Measurements from ENCODE around the gene CCDC116.
A peak's percentile ranks its signal among the peaks of the same experiment; 100 is the strongest.
"Not testable (repeated sequence)": the region's sequence is repeated elsewhere in the genome, so short reads cannot be mapped to it uniquely, and the experiment has no call there.

CCDC116 gene, protein sequence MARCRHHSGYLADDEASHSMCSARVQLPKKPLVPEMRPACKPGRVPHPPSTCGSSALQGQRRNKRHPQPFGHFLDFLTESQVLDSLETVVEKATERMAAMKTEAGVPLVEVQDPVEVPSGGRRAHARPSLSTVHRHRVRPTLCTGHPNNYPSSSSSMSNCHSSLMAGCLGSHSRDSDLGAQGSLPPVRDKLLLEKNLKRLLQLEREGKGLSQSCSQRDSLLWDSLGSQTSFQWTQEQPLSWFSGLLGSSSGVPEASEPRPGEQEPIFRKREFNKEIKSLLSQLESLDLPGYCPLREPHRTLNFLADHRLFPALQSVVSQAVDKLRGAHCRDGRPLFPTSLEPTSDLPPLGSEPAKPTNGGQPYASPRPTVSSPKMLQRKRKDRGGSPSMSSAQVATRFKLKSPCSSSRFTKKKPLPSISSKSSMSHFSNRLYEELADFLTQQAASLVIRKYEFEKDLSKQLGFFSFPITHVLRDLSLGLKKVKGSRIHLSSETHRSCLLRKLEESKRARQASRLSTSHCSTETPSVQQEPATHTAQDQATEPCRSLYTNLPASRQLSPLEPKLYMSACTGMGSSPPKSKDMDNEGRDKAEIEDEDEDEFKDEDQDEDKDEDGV

GRCh38 chr22:21632237-21632895 is at the start of gene CCDC116:
Gene CCDC116, plus strand, starts transcription at chr22:21632760. Its CDS starts 422 bp downstream, at chr22:21633182.
- DNase-seq: peak; percentile 61 to 81

DNA sequence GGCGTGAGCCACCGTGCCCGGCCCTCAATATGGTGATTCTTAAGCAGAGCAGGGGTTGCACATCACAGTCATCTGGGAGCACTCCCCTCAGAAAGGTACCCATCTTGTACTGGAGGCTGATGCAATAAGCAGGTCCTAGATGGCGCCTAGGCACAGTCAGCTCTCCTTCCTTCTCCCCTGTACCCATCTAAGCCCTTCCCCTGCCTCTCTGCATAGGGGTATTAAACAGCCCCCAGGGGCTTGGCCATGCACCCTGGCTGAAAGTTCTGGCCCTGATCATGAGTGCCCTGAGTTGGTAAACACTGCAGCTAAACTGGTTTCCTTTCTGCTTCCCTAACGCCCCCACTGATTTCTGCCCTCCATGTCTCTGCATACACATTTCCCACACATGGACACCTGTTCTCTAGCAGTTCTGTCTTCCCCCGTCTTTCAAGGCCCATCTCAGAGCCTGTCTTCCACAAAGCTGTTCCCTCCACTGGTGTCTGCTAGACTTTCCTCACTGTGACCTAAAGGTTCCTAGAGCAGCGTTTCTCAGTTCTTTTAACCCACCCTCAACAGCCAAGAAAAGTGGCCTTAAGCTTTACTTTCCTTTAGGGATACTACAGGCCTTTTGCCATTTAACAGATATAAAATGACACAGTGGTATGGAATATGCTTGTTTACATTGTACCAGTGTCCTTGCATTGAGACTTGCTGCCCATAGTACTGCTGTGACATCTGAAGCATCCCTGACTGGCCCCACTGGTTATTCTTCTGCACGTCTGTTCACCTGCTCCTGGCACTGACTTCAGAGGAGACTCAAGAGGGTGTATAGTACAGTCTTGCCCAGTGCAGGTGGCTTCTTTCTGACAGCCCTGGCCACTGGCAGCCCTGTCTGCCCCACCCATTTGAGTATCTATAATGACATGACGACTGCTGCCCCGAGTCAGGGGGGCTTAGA is 49.5 kb upstream of the CCDC116 start:
- DNase-seq: no peak

- DNase-seq: no peak
Observed at GRCh38 chr22:21585389-21585788, 47.2 kb upstream of the CCDC116 start.

DNA sequence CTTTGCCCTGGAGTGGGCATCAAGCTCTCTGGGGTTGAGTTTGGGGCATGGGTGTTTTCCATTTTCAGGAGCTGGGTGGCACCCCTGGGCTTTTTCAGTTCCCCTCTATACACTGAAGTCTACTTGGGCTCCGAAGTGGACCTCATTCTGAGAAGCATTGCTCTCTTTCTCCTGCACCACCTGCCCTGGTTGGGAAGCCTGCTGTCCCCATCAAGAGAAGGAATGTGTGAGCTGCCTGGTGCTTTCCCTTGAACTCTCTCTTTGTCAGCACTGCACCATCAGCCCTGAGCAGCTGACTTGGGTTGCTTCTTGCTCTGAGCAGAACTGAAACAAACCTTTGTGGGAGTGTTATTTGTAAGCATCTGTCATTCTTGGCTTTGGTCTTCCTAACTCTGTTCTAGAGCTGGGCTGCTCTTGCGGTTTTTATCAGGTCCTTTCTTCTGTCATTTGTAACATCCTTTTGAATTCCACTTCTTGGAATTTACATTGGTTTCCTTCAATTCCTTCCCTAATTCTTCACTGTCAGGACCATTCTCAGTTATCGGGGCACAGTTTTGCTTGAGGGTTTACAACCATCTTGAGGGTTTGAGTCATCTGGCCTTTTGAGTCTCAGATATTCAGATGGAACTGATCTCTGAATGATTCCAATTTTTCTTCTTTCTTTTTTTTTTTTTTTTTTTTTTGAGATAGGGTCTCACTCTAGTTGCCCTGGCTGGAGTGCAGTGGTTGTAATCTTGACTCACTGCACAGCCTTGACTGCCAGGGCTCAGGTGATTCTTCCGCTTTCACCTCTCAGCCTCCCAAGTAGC is 44.6 kb upstream of the CCDC116 start:
- DNase-seq: no peak

DNA sequence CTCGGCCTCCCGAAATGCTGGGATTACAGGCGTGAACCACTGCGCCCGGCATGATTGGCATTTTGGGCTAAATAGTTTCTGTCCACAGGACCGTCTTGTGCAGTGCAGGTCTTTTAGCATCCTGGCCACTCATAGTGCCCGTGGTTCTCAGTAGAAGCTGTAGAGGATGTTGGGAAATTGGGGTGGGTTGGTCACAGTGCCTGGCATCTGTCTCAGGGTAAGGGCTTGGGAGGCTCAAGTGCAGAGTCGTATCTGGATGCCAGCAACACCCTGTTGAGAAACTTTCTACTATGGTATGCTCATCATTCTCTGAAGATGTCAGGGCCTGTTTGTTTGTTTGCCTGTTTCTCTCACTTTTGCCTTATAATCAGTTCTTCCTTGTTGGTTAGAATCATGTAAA is 43.2 kb upstream of the CCDC116 start:
- no peak for DNase-seq

DNA sequence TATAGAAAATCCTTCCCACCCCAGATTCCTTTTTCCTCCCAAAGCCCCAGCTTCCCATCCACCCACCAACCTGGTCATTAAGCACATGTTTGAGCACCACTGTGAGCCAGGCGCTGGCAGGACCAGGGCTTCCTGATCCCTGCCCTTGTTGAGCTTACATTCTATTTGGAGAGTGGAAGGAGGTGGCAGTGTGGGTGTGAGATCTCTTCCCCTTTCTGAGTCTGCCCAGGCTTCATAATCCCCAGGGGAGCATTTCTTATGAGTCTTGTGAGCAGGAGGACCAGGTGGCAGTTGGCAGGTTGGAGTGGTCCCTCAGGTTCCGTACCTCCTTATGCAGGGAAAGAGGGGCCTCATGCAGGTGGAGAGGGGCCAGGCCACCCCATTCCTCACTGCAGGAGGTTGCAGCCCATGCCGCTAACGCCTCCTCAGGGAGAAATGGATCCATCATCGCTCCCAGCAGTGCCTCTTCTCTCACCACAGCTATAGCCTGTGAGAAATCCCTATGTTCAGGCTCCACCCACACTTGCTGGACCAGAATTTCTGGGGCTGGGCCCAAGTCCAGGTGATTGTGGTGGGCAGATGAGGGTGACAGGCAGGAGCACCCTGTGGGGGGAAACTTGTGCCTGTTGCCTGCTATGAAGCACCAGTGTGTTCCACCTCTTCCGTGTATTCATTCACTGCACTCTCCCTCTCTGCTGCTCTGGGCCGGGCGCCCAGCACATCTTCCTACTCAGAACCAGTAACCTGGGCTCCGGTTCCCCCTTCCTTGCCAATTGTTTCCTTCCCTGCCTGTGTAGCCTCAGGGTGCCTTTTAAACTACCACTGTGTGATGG is 41.5 kb upstream of the CCDC116 start:
- no peak for DNase-seq

DNA sequence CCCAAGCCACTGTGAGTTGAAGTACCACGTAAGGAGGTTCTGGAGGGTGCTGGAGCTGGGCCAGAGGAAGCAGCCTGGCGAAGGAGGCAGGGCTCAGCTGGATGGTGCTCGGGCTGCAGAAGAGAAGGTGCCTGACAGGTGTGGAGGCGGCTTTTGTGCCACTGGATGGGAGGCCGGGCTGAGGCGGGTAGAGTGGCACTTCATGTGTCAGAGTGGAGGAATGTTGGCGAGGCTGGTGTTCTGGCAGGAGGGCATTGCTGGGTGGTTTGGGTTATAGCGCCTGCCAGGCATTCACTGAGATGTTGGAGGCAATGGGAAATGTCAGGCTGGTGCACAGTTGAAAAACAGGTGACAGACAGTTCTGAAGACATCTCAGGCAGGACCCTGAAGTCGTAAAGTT is 40.9 kb upstream of the CCDC116 start:
- DNase-seq: no peak

DNA sequence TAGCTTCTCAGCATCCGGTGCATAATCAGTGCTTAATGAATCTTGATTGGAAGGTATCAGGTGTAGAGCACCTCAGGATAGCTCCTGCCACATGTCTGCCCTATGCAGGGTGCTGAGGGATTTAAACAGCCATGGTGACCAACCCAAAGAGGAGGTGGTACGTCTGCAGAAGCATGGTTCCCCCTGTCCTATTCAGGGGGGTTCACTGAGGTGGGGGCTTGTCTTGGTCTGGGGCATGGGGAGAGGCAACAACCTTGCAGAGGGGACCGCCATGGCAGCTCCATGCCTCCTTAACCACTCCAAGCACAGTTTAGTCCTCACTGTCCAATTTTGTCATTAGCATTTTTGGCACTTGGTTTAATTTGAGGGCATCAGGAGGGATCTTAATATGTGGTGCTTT is 40.1 kb upstream of the CCDC116 start:
- no peak for DNase-seq

DNA sequence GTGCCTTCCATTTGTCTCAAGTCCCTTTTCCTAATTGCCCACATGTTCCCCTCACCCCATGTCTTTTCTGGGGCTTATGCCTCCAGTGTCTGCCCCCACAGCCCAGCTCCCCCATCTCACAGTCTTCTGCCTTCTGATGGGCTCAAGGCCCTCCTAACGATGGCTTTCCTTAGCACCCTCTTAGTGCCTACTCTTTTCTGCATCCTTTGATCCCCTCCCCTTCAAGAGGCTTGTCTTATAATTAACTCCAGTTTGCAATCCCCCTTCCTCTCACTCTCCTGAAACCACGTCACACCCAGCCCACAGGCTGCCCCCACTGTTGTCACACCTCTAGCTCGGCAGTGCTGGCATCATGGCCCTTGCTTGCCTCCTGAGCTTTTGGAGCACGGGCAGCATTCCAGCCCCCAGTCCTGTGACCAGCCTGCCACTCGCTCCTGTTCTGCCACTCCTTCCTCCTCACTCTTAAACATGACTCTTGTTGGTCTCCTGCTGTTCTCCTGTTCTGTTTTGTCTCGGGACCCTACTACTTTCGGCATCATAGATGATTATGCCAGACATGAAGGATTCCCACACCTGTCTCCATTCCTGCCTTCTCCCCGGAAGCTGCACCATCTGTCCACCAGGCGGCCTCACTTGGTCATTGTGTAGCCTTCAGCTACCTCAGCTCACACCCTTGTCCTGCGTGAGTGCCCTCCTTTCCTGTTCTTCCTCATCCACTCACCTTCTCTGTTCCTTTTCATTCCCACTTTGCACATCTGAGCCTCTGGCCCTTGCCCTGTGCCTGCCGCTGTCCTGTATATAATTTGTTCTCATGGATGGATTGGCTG is 38.9 kb upstream of the CCDC116 start:
- peak in 1 of 2 experiments; percentile 19 for DNase-seq

DNA sequence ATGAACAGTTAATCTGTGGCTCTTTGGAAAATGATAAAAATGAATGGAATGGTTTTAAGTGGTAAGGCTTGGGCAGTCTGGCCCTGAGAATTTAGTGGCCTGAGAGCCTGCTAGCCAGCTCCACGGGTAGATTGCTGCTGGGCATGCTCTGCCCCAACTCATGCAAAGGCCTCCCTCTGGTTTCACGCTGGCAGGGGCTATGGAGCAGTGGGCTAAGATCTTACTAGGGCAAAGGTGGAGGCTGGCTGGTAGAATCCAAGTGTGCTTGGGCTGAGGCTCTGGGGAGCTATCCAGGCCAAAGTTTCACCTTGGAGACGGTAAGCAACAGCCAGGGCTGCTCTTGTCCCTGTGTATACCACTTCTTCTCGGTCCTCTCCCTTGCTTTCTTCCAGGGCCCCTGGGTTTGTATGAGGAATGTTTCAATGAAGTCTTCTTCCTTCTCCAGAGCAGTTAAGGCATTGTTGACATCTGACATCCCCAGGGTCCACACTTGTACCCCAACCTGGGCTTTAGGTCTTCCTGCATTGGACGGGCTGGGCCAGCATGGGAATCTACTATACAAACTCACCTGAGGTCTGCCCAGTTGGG is 37.6 kb upstream of the CCDC116 start:
- DNase-seq: no peak

DNA sequence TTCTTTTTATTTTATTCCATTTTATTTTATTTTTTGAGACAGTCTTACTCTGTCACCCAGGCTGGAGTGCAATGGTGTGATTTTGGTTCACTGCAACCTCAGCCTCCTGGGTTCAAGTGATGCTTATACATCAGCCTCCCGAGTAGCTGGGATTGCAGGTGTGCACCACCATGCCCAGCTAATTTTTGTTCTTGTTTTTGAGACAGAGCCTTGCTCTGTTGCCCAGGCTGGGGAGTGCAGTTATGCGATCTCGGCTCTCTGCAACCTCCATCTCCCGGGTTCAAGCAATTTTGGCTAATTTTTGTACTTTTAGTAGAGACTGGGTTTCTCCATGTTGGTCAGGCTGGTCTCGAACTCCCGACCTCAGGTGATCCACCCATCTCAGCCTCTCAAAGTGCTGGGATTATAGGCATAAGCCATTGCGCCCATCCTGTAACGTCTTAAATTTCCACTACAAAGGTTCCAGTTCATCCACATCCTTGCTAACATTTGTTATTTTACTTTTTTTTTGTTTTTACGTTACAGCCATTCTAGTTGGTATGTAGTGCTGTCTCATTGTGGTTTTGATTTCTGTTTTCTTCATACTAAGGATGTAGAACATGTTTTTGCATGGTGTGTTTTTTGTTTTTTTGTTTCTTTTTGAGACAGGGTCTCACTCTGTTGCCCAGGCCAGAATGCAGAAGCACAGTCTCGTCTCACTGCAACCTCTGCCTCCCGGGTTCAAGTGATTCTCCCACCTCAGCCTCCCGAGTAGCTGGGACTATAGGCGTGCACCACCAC is 36.0 kb upstream of the CCDC116 start:
- not testable (repeated sequence) for DNase-seq

- DNase-seq: no peak
Observed at GRCh38 chr22:21598302-21598701, 34.3 kb upstream of the CCDC116 start.

- DNase-seq: no peak
Observed at GRCh38 chr22:21599053-21599893, 33.3 kb upstream of the CCDC116 start.

GRCh38 chr22:21602579-21602978 is 30.0 kb upstream of the CCDC116 start:
- DNase-seq: no peak

- no peak for DNase-seq
Observed at GRCh38 chr22:21603973-21604372, 28.6 kb upstream of the CCDC116 start.

DNA sequence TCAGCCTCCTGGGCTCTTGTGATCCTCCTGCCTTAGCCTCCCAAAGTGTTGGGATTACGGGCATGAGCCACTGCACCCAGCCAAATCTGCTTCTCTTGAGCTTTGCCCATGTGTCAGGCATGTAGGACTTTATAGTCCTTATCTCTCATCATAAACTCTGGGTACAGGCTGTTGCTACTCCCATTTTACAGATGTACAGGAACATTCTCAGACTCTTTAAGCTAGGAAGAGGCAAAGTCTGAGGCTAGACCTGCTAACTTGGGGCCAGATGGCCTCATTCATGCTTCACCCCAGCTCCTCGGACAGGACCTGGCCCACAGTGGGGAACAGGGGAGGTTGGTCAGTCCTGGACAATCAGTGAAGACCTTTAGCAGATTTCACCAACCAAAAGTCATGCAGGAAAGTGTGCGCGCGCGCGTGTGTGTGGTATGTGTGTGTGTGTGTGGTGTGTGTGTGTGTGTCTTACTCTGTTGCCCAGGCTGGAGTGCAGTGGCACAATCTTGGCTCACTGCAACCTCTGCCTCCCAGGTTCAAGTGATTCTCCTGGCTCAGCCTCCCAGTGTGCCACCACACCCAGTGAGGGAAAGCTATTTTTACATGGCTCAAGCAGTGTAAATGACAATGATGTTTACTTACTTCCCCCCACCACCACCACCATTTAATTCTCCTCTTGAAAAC is 26.5 kb upstream of the CCDC116 start:
- DNase-seq: no peak

- DNase-seq: no peak
Observed at GRCh38 chr22:21606775-21607174, 25.8 kb upstream of the CCDC116 start.

Measured in NCI-H526 (cell line).